GM23338 (cell line): ENCODE data around the gene SETD1B. TPM values are rescaled to one million over a fixed set of nuclear protein-coding genes. Genes with fewer than 3 reads are reported as not detected.

Experiments
- ATAC-seq: fragments of 200-7000 bp; cut with Tn5 transposase; 3 replicates; pipeline ENCODE4 v1.9.1; 2020
- DNase-seq: peaks from one replicate; pipeline ENCODE4 v3.0.0-alpha.2; 2015; ENCODE audit warnings: low spot score
- H2AFZ ChIP-seq: fragments of 200-600 bp; sonication (generic); 2 replicates; pipeline ENCODE4 v1.8.0; 2016; ENCODE audit warnings: antibody characterized with exemption, mild to moderate bottlenecking, moderate library complexity
- H3F3A ChIP-seq: fragments of 200-600 bp; sonication (generic); replicated peaks from 2 replicates; pipeline ENCODE4 v1.8.0; 2017; ENCODE audit warnings: antibody characterized with exemption, mixed run types, low read depth
- H3K27ac ChIP-seq: fragments of 200-600 bp; sonication (generic); 2 replicates; pipeline ENCODE4 v1.6.1; 2016; ENCODE audit warnings: low read depth
- H3K27me3 ChIP-seq: fragments of 200-600 bp; sonication (generic); 2 replicates; pipeline ENCODE4 v1.8.0; 2016; ENCODE audit warnings: mild to moderate bottlenecking, mixed run types, moderate library complexity; ENCODE audit not compliant: insufficient read depth
- H3K36me3 ChIP-seq: fragments of 200-600 bp; sonication (generic); 2 replicates; pipeline ENCODE4 v1.8.0; 2016; ENCODE audit warnings: mild to moderate bottlenecking; ENCODE audit not compliant: insufficient read depth
- H3K4me1 ChIP-seq: fragments of 200-600 bp; sonication (generic); 2 replicates; pipeline ENCODE4 v1.8.0; 2016; ENCODE audit warnings: mild to moderate bottlenecking, moderate library complexity; ENCODE audit not compliant: insufficient read depth
- H3K4me2 ChIP-seq: fragments of 200-600 bp; sonication (generic); 2 replicates; pipeline ENCODE4 v1.7.1; 2017; ENCODE audit warnings: mixed run types
- H3K4me3 ChIP-seq: fragments of 200-600 bp; sonication (generic); 2 replicates; pipeline ENCODE4 v1.6.1; 2016; ENCODE audit warnings: mixed run types
- H3K79me2 ChIP-seq: fragments of 200-600 bp; sonication (generic); replicated peaks from 2 replicates; pipeline ENCODE4 v1.8.0; 2017; ENCODE audit warnings: mild to moderate bottlenecking; ENCODE audit not compliant: insufficient read depth
- H3K9me2 ChIP-seq: fragments of 200-600 bp; sonication (generic); 2 replicates; pipeline ENCODE4 v1.8.0; 2017; ENCODE audit not compliant: insufficient read depth
- H4K20me1 ChIP-seq: fragments of 200-600 bp; sonication (generic); replicated peaks from 2 replicates; pipeline ENCODE4 v1.8.0; 2017; ENCODE audit warnings: mild to moderate bottlenecking; ENCODE audit not compliant: insufficient read depth
- H3K27ac Mint-ChIP-seq: 2 replicates; pipeline ENCODE4 v1.8.0; 2020; ENCODE audit warnings: inconsistent platforms, mild to moderate bottlenecking, moderate library complexity, mixed read lengths
- H3K27me3 Mint-ChIP-seq: 3 replicates; pipeline ENCODE4 v1.8.0; 2022; ENCODE audit warnings: low read depth, mild to moderate bottlenecking, moderate library complexity, mixed read lengths, inconsistent platforms; ENCODE audit not compliant: insufficient read depth, poor library complexity
- H3K36me3 Mint-ChIP-seq: 3 replicates; pipeline ENCODE4 v1.8.0; 2021; ENCODE audit warnings: low read depth, mild to moderate bottlenecking, inconsistent platforms, moderate library complexity, mixed read lengths
- H3K4me1 Mint-ChIP-seq: 3 replicates; pipeline ENCODE4 v1.8.0; 2020; ENCODE audit warnings: mild to moderate bottlenecking, inconsistent platforms, mixed read lengths
- H3K4me3 Mint-ChIP-seq: 3 replicates; pipeline ENCODE4 v1.8.0; 2021; ENCODE audit warnings: moderate library complexity, mild to moderate bottlenecking, inconsistent platforms, mixed read lengths
- H3K9me3 Mint-ChIP-seq: 3 replicates; pipeline ENCODE4 v1.8.0; 2020; ENCODE audit warnings: moderate library complexity, mild to moderate bottlenecking, inconsistent platforms, mixed read lengths
- POLR2AphosphoS5 ChIP-seq: IDR thresholded peaks from 2 replicates; pipeline ENCODE4 v1.6.1; 2016; ENCODE audit warnings: antibody characterized with exemption, low read depth
- polyA plus RNA-seq: library from polyadenylated mRNA; unstranded; fragments of >200 nt; fragmentation: Nextera tagmentation; extraction: Ambion mirVana; gene quantifications from 2 replicates; pipeline ENCODE4 v1.2.1, GENCODE V29; 2016
- total RNA-seq: library from RNA; depleted of rRNA; stranded (reverse); fragments of >200 nt; shearing (Covaris generic); gene quantifications from 2 replicates; pipeline ENCODE4 v1.2.3, GENCODE V29; 2014
- TF ChIP-seq, protein P1 (sequence below): fragments of 250-450 bp; sonication (Bioruptor Pico); IDR thresholded peaks from 2 replicates; pipeline ENCODE4 v1.5.0; 2020; ENCODE audit warnings: mild to moderate bottlenecking, moderate library complexity

SETD1B gene
- total and polyA plus RNA-seq, 2 experiments from 2014 or later: 3.1 to 8.7 TPM

DNA sequence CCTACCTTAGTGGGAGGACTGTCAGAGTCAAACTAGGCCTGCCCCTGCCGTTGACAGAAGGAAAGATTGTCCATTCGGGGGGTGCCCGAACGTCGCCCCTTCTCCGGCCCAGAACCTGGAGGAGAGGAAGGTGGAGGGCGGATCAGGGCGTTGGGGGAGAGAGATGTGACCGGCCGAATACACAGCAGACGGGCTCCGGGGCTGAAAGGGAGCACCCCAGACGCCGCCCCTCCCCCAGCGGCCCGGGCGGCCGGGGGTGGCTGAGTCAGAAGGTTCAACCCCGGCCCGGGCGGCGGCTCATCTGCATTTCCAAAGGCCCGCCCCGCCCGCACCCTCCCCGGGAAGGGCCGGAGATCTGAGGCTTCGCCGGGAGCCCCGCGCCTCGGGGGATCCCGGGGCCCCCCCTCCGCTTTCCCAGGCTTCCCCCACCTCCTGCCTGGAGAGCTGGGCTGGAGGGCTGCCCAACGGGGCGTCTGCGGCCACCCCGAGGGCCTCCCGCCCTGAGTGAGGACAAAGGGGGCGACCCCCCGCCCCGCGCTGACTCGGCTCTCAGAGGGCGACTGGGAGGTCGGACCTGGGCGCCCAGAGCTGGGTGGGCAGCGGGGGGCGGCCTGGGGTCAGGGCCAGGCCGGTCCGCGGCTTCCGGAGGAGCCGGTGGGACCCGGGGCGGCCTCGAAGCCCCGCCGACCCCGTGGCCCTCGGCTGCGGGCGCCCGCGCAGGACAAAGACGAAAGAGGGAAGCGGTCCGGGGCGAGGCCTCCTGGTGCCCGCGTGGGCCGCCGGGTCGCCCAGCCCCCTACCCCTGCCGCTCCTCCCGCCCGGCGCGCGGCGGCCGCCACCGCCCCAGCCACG lies 3.7 kb upstream of the SETD1B start:
- H3K27me3 ChIP-seq: no peaks in the 10 kb centered on the region
- Mint-ChIP-seq H3K27ac (peak overlapping the region; percentile 91), H3K4me3 (peak overlapping the region; percentile 84), H3K36me3 (peaks cover 47% of the 10 kb centered on the region), H3K4me1 (peaks cover 37% of the 10 kb centered on the region), H3K9me3 (peaks cover 5% of the 10 kb centered on the region; the same call in 2 of the 3 replicates), H3K27me3 (peaks cover 36% of the 10 kb centered on the region)
- H3K79me2 ChIP-seq: peaks cover 51% of the 10 kb centered on the region
- peak; percentile 8 for ATAC-seq
- H3K4me1 ChIP-seq: peaks cover 29% of the 10 kb centered on the region
- H3K27ac ChIP-seq: peak overlapping the region; percentile 96
- H2AFZ ChIP-seq: no peak overlapping the region
- H3F3A ChIP-seq: peaks cover 35% of the 10 kb centered on the region
- no peaks in the 10 kb centered on the region for H3K9me2 ChIP-seq
- DNase-seq: peak; percentile 83
- peak overlapping the region; percentile 94 for H3K4me2 ChIP-seq
- peaks cover 9% of the 10 kb centered on the region; the same call in 1 of the 2 replicates for H4K20me1 ChIP-seq
- peak; percentile 33; the same call in 1 of the 2 replicates for TF ChIP-seq POLR2AphosphoS5
- TF ChIP-seq, protein P1, sequence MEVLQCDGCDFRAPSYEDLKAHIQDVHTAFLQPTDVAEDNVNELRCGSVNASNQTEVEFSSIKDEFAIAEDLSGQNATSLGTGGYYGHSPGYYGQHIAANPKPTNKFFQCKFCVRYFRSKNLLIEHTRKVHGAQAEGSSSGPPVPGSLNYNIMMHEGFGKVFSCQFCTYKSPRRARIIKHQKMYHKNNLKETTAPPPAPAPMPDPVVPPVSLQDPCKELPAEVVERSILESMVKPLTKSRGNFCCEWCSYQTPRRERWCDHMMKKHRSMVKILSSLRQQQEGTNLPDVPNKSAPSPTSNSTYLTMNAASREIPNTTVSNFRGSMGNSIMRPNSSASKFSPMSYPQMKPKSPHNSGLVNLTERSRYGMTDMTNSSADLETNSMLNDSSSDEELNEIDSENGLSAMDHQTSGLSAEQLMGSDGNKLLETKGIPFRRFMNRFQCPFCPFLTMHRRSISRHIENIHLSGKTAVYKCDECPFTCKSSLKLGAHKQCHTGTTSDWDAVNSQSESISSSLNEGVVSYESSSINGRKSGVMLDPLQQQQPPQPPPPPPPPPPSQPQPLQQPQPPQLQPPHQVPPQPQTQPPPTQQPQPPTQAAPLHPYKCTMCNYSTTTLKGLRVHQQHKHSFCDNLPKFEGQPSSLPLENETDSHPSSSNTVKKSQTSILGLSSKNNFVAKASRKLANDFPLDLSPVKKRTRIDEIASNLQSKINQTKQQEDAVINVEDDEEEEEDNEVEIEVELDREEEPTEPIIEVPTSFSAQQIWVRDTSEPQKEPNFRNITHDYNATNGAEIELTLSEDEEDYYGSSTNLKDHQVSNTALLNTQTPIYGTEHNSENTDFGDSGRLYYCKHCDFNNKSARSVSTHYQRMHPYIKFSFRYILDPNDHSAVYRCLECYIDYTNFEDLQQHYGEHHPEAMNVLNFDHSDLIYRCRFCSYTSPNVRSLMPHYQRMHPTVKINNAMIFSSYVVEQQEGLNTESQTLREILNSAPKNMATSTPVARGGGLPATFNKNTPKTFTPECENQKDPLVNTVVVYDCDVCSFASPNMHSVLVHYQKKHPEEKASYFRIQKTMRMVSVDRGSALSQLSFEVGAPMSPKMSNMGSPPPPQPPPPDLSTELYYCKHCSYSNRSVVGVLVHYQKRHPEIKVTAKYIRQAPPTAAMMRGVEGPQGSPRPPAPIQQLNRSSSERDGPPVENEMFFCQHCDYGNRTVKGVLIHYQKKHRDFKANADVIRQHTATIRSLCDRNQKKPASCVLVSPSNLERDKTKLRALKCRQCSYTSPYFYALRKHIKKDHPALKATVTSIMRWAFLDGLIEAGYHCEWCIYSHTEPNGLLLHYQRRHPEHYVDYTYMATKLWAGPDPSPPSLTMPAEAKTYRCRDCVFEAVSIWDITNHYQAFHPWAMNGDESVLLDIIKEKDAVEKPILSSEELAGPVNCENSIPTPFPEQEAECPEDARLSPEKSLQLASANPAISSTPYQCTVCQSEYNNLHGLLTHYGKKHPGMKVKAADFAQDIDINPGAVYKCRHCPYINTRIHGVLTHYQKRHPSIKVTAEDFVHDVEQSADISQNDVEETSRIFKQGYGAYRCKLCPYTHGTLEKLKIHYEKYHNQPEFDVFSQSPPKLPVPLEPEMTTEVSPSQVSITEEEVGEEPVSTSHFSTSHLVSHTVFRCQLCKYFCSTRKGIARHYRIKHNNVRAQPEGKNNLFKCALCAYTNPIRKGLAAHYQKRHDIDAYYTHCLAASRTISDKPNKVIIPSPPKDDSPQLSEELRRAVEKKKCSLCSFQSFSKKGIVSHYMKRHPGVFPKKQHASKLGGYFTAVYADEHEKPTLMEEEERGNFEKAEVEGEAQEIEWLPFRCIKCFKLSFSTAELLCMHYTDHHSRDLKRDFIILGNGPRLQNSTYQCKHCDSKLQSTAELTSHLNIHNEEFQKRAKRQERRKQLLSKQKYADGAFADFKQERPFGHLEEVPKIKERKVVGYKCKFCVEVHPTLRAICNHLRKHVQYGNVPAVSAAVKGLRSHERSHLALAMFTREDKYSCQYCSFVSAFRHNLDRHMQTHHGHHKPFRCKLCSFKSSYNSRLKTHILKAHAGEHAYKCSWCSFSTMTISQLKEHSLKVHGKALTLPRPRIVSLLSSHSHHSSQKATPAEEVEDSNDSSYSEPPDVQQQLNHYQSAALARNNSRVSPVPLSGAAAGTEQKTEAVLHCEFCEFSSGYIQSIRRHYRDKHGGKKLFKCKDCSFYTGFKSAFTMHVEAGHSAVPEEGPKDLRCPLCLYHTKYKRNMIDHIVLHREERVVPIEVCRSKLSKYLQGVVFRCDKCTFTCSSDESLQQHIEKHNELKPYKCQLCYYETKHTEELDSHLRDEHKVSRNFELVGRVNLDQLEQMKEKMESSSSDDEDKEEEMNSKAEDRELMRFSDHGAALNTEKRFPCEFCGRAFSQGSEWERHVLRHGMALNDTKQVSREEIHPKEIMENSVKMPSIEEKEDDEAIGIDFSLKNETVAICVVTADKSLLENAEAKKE: no peak
- peak overlapping the region; percentile 59 for H3K4me3 ChIP-seq
- H3K36me3 ChIP-seq: no peaks in the 10 kb centered on the region
